ENCODE results near the gene PRCC.

GRCh38 chr1:156727492-156727891, 39.8 kb upstream of the PRCC start:
- TF ChIP-seq CTCF (conservative IDR thresholded peaks at IDR 0.05; ENCODE audit: low read length): no peak
- TF ChIP-seq EZH2phosphoT487 (IDR thresholded peaks at IDR 0.05; ENCODE audit: borderline replicate concordance): no peak
